NK-92 (cell line): ENCODE data around the gene INTS6.

ENCODE experiments used
- DNase-seq: peaks from one replicate; lab custom pipeline; 2025; ENCODE audit not compliant: unreplicated experiment; lab: John Stamatoyannopoulos, UW

Gene INTS6

GRCh38 chr13:51455532-51455931 lies 2.7 kb upstream of the INTS6 start:
- DNase-seq = no peak

- no peak for DNase-seq
Observed at GRCh38 chr13:51453959-51454703, 1.3 kb upstream of the INTS6 start.

GRCh38 chr13:51453207-51453958 lies 547 bp upstream of the INTS6 start:
- no peak for DNase-seq

- no peak for DNase-seq
Observed at GRCh38 chr13:51451467-51452360, 1.1 kb downstream of the INTS6 start.

- DNase-seq = no peak
Observed at GRCh38 chr13:51451134-51451466, 1.7 kb downstream of the INTS6 start.

GRCh38 chr13:51449018-51449417 lies 3.8 kb downstream of the INTS6 start:
- DNase-seq = no peak

GRCh38 chr13:51444922-51445321 lies 7.9 kb downstream of the INTS6 start:
- DNase-seq = no peak

GRCh38 chr13:51440381-51440780 lies 12.5 kb downstream of the INTS6 start:
- DNase-seq = no peak

GRCh38 chr13:51437550-51438127 lies 15.2 kb downstream of the INTS6 start:
- DNase-seq = no peak

GRCh38 chr13:51435002-51435578 lies 17.7 kb downstream of the INTS6 start:
- DNase-seq = no peak

GRCh38 chr13:51432576-51432975 lies 20.3 kb downstream of the INTS6 start:
- no peak for DNase-seq

GRCh38 chr13:51426982-51427381 lies 25.9 kb downstream of the INTS6 start:
- no peak for DNase-seq

- DNase-seq = no peak
Observed at GRCh38 chr13:51425410-51426042, 27.3 kb downstream of the INTS6 start.

- no peak for DNase-seq
Observed at GRCh38 chr13:51423766-51424165, 29.1 kb downstream of the INTS6 start.

- no peak for DNase-seq
Observed at GRCh38 chr13:51422484-51422883, 30.4 kb downstream of the INTS6 start.

- no peak for DNase-seq
Observed at GRCh38 chr13:51420681-51421490, 31.9 kb downstream of the INTS6 start.

- DNase-seq = no peak
Observed at GRCh38 chr13:51419001-51419636, 33.7 kb downstream of the INTS6 start.

- no peak for DNase-seq
Observed at GRCh38 chr13:51417716-51418115, 35.1 kb downstream of the INTS6 start.

GRCh38 chr13:51416107-51416506 lies 36.7 kb downstream of the INTS6 start:
- DNase-seq = no peak
